NB4 (cell line): ENCODE data around the gene KDM6B.

ENCODE experiments used
- DNase-seq: peaks from one replicate; pipeline ENCODE4 v3.0.0; 2010; ENCODE audit warnings: low read depth
- H3K4me3 ChIP-seq: one replicate; pipeline ENCODE4 v1.5.1; 2011; ENCODE audit warnings: mild to moderate bottlenecking, low read depth, low read length, moderate library complexity
- MYC ChIP-seq: IDR thresholded peaks from 2 replicates; pipeline ENCODE4 v1.6.1; 2011; ENCODE audit warnings: low read depth, low read length
- POLR2A ChIP-seq: IDR thresholded peaks from 2 replicates; pipeline ENCODE4 v1.6.1; 2011; ENCODE audit warnings: mild to moderate bottlenecking; ENCODE audit not compliant: insufficient read length; ENCODE audit errors: extremely low read depth
- TF ChIP-seq, protein P1 (sequence below): IDR thresholded peaks from 2 replicates; pipeline ENCODE4 v1.6.1; 2011; ENCODE audit warnings: low read depth, low read length
- TF ChIP-seq, protein P2 (sequence below): IDR thresholded peaks from one replicate; pipeline ENCODE4 v1.5.1; 2012; ENCODE audit warnings: low read depth, low read length

The KDM6B gene

DNA sequence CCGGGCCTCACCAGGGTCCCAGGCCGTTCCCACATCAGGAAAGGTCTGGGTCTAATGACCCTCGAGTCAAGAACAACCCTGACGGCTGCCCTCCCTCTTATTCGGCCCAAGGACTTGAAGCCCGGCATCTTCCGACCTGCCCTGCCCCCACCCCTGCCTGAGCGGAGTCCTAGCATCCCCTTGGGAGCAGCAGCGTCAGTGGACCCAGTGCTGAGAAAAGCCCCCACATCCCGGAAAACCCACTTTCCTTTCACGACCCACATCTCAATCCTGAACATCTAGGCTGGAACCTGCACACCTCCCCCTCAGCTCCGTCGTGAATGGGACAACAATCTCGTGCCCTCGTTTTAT is 21.6 kb downstream of the KDM6B start:
- H3K4me3 ChIP-seq: peak overlapping the region; percentile 87
- no peak for DNase-seq
- TF ChIP-seq, protein P1, sequence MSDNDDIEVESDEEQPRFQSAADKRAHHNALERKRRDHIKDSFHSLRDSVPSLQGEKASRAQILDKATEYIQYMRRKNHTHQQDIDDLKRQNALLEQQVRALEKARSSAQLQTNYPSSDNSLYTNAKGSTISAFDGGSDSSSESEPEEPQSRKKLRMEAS: no peak
- TF ChIP-seq, protein P2, sequence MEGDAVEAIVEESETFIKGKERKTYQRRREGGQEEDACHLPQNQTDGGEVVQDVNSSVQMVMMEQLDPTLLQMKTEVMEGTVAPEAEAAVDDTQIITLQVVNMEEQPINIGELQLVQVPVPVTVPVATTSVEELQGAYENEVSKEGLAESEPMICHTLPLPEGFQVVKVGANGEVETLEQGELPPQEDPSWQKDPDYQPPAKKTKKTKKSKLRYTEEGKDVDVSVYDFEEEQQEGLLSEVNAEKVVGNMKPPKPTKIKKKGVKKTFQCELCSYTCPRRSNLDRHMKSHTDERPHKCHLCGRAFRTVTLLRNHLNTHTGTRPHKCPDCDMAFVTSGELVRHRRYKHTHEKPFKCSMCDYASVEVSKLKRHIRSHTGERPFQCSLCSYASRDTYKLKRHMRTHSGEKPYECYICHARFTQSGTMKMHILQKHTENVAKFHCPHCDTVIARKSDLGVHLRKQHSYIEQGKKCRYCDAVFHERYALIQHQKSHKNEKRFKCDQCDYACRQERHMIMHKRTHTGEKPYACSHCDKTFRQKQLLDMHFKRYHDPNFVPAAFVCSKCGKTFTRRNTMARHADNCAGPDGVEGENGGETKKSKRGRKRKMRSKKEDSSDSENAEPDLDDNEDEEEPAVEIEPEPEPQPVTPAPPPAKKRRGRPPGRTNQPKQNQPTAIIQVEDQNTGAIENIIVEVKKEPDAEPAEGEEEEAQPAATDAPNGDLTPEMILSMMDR: no peak
- TF ChIP-seq POLR2A: no peak
- no peak for TF ChIP-seq MYC

DNA sequence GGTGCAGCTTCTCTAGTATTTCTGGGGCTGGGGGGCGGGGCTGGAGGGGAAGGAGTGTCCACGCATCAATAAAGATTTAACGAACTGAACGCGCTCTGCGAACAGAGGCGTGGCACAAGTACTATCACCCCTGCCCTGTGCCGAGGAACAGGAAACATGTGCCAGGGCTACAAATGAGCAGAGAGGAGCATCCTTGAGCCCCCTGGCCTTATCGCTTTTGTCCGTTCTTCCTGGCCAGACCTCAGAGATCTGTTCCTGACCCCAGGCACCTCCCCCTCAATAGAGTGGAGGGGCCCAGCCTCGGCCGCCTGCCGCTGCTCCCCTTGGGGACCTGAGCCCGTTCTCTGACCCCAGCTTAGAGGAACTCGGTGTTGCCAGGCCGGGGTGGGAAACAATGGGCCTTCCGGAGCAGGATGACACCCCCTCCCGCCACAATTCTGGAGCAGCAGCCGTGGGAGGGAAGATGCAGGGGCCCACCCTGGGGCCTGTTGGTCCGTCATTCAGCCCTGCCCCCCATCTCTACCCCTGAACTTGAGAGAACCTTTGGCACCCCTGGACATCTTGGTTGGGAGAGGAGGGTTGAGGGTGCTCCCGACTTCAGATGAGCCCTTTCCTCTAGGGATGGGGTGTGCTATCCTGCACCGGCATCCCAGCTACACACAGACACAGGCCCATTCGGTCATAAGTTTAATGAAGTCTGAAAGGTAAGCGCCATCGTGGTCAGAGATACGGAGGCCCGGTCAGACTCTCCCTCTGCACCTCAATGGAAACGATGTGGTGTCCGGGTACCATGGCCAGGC is 22.2 kb downstream of the KDM6B start:
- DNase-seq: peak; percentile 84
- H3K4me3 ChIP-seq: peak overlapping the region; percentile 87
- no peak for TF ChIP-seq POLR2A
- TF ChIP-seq, protein P1: peak; percentile 76
- TF ChIP-seq, protein P2: no peak
- TF ChIP-seq MYC: peak; percentile 46

DNA sequence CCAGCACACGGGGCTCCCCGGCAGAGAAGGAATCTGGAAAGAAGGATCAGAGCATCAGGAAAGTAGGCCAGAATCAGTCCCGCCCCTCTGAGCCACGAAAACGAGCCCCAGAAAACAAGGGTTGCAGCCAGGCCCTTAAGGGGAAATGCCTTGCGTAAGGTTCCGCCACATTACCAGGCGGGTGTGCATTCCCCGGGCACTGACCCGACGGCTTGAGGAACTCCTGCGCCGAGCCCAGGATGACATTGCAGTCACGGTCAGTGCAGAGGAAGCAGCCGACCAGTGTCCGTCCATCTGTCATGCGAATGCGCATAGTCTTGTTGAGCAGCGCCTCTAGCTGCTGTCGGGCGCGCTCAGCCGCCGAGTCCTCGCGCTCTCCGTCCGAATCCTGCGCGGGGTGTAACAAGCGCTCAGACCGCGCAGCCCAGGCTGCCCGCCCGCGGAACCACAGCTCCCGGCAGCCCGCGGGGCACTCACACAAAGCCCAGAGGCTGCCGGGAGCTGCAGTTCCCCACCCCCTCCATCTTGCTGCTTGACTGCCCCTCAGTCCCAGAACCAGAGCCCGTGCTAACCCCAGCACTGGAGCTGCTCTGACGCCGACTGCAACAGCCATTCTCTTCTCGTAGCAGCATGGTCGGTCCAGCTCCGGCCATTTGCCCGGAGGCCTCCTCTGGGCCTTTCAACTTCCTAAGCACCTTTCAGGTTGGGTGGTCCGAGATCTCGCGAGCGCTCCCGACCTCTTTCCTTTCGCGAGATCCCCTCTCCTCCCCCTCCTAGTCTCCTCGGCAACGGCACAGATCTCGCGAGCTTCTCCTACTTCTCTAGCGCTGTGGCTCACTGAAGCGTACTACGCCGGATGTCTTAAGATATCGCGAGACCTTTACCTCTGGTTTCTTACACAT is 23.0 kb downstream of the KDM6B start, which contains the start of gene NAA38:
Gene NAA38, minus strand, starts transcription at position 749 of the 902 bp plus-strand sequence. Its CDS starts 96 bp downstream, at position 653.
- peak; percentile 96 for DNase-seq
- peak within 1 kb of the TSS; percentile 87 for H3K4me3 ChIP-seq
- TF ChIP-seq, protein P1: no peak
- TF ChIP-seq MYC (no peak; the same call in 1 of the 2 replicates), POLR2A (peak; percentile 50)
- TF ChIP-seq, protein P2: no peak

DNA sequence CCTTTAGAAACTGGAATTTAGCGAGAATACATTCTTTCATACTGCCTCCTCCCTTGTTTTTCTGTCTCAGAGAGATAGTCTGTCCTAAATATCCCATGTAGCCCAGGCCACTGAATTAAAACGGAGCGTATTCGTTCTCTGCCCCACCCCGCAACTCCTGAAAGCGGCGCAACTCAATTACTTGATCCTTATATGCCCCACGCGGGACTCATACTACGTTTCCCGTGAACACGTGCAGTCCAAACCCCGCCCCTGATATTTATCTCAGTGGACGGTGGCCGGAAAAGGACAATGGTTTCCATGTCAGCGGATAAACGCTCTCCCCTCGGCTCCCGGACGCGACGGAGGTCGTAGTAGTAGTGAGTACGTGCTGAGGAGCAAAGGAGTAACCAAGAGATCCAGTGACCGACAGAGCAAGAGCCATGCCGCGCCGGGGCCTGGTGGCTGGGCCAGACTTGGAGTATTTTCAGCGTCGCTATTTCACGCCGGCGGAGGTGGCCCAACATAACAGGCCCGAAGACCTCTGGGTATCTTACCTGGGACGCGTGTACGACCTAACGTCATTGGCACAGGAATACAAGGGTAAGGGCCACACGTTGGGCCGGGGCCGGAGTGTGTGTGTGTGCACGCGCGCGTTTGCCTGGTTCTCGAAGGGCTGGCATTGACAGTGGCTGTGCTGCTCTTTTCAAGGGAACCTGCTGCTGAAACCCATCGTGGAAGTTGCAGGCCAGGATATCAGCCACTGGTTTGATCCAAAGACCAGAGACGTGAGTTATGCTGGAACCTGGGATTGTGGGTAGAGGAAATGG is 23.9 kb downstream of the KDM6B start, which contains the start of gene CYB5D1:
Gene CYB5D1, plus strand, starts transcription at position 291 of the 809 bp plus-strand sequence. Its CDS starts 132 bp downstream, at position 423.
- DNase-seq: peak; percentile 90
- no peak for TF ChIP-seq POLR2A
- TF ChIP-seq MYC: peak; percentile 84
- TF ChIP-seq, protein P2: no peak
- TF ChIP-seq, protein P1: peak; percentile 95

DNA sequence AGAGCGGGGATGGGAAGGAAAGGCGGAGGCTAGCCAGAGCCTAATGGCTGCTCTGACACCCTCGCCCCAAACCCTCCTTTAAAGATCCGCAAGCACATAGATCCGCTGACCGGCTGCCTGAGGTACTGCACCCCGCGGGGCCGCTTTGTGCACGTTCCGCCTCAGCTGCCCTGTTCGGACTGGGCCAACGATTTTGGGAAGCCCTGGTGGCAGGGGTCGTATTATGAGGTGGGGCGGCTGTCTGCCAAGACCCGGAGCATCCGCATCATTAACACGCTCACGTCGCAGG is 24.4 kb downstream of the KDM6B start:
- peak; percentile 76 for DNase-seq
- TF ChIP-seq, protein P1: peak; percentile 26; the same call in 1 of the 2 replicates
- TF ChIP-seq, protein P2: peak; percentile 40
- TF ChIP-seq MYC (no peak; the same call in 1 of the 2 replicates), POLR2A (no peak)
- peak overlapping the region; percentile 87 for H3K4me3 ChIP-seq

More for the DNA sequence above, 23.9 kb downstream of the KDM6B start, which contains the start of gene CYB5D1:
- H3K4me3 ChIP-seq: peak within 1 kb of the TSS; percentile 87
